GM19025 (cell line): Measurements from ENCODE around the gene EPRS1.
"Not testable (repeated sequence)": the region's sequence is repeated elsewhere in the genome, so short reads cannot be mapped to it uniquely, and the experiment has no call there.

ENCODE experiments used
- ATAC-seq: cut with Tn5 transposase; IDR thresholded peaks from one replicate; pipeline ENCODE4 v1.9.1; 2021; ENCODE audit warnings: mild to moderate bottlenecking, low read depth, moderate library complexity; ENCODE audit not compliant: unreplicated experiment

Gene EPRS1

DNA sequence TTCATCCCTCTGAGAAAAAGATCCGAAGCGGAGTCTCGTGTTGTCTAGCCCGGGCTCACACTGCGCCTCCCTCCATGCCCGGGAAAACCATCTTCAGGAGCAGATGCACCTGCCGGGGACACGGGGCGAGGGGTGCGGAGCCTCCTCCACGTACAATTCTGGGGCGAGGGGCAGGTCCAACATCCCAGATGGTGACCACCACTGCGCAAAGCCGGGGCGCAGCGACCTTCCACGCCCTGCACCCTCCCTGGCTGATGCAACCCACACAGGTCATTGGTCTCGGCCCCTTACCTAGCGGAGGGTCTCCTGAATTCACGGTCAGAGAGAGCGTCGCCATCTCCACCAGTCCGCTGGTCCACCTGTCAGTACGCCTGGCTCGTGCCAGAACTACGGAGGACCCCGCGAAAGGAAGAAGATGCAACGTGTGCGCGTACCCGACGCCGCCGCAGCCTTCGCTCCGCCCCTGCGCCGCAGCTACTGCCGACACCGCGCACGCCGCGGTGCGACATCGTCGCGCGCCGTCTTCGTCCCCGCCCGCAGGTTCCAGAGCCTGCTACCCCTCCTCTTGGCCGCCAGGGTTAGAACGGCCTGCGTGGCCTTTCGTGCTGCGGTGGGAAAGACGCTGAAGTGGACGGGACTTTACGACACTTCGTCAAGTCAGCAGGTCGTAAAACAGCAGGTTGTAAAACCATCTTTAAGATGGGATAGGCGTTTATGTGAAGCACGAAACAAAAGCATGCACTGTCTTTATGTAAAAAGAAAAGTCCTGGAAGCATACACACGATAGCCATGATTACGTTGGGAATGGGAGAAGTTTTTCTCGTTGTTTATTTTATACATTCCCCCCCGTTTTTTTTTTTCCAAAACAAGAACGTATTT, at the start of gene EPRS1:
Gene EPRS1, minus strand, starts transcription at position 454 of the 879 bp plus-strand sequence. Its CDS starts 117 bp downstream, at position 337.
- ATAC-seq: peak; percentile 99

DNA sequence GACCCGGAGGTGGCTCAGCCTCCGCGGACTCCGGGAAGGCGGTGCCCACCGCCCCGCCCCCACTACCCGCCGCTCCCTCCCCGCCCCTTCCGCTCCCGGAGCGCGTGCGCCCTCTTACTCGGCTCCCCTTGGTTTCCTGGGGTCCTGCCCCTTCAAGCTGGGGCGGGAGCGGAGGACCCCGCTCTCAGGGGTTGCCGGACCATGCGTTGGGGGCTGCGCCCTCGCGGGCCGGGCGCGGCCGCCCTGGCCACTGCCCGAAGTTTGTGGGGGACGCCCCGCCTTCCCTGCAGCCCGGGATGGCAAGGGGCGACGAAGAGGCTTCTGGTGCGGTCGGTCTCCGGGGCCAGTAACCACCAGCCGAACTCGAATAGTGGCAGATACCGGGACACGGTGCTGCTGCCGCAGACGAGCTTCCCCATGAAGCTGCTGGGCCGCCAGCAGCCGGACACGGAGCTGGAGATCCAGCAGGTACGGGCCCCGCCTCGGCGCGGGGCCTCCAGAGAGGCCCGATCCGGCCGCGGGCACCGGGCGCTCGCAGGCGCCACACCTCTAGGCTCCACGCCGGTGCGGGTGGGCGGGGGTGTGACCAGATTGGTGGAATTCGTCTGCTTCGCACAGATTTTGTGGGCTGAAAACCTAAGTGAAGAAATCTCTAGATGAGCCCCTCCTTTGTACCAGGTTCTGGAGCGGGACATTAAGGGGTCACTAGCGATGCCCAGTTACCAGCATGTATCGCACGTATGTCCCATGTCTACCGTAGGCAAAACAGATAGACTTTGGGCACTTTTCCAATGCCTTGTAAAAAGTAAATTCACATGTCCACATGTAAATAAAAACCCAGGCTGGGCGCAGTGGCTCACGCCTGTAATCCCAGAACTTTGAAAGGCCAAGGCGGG, 48.0 kb upstream of the EPRS1 start, which contains the start of gene IARS2:
Gene IARS2, plus strand, starts transcription at position 117 of the 896 bp plus-strand sequence. Its CDS starts 85 bp downstream, at position 202.
- ATAC-seq: peak; percentile 65

DNA sequence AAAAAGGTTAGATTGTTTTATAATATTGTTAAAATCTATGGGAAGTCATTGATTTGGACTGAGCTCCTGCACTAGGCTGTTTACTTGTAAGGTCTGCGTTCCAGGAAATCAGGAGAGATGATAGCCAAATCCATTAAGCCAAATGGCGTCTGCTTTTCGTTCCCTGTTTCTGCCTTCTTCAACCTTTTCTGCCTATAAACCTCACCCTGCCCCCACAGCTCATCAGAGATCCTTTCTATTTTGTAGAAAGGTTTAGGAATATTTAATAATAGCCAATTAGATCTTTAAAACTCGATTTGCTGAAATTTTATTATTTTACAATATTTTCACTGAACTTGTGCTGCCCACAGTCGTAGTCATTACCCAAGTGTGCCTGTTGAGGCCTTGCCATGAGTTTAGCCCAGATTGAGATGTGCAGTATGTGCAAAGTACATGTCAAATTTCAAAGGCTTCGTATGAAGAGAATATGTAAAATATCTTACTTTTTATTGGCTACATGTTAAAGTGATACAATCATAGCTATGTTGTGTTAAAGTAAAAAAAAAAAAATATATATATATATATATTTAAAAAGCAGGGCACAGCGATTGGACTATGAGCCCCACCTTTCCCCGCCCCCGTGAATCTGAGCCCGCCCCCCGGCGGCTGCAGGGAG, 47.2 kb upstream of the EPRS1 start:
- ATAC-seq: no peak

DNA sequence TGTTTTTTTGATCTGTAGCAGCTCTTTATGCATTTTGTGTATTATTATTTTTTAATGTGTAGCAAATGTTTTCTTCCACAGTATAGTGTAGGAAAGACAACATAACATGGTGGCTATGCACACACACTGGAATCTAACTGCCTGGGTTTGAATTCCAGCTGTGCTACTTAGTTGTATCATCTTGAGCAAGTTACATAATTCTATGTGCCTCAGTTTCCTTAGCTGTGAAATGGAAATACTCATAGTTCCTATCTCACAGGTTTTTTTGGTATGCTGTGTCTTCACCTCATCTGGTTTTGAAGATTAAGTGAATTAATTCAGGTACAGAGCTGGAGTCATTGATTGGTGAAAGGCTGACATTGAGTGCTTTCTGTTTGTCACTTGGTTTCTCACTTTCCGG, 46.4 kb upstream of the EPRS1 start:
- ATAC-seq: no peak

DNA sequence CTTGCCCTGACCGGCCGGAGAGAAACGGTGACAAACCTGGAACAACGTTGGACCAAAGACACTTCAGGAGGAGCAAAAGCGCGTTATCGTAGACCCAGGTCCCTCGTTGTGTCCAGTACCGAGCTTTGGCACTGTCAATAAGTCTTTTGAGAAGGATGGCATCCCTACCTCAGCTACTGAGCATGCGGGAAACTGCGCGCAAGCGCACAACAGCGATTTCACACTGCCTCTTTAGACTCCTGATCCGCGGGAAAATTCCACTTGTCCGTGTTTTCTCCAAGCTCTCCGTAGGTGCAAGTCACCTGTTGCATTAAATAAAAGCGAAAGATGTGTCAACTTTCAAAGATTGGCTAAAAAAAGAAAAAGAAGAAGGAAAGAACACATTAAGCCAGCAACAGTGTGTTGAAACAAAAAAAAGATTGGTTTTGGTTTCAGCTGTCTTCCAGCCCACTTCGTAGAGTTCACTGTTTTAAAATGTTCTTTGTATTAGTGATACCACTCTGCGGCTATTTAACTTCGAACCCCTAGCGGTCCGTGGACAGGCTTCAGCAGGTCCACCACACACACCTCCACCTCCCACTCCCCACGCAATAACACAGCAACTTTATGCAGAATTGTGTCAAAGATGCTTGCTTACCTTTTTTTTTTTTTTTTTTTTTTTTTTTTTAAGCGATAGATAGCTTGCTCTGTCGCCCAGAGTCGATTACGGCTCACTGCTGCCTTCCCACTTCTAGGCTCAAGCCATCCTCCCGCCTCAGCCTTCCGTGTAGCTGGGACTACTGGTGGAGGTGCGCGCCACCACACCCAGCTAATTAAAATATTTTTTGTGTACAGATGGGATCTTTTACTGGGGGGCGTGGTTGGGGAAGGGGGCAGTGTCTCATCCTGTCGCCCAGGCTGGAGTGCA, 43.6 kb upstream of the EPRS1 start, which contains the start of gene BPNT1:
Gene BPNT1, minus strand, starts transcription at position 139 of the 907 bp plus-strand sequence. CDS start 9,942 bp downstream, outside the sequence.
- peak; percentile 44 for ATAC-seq

DNA sequence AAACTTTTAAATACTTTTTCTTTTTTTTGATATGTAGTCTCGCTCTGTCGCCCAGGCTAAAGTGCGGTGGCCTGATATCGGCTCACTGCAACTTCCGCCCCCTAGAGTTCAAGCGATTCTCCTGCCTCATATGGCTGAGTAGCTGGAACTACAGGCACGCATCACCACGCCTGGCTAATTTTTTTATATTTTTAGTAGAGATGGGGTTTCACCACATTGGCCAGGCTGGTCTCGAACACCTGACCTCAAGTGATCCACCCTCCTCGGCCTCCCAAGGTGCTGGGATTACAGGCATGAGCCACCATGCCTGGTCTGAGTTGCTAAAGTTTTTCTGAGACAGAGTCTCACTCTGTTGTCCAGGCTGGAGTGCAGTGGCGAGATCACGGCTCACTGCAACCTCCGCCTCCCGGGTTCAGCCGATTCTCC, 40.0 kb upstream of the EPRS1 start:
- not testable (repeated sequence) for ATAC-seq

DNA sequence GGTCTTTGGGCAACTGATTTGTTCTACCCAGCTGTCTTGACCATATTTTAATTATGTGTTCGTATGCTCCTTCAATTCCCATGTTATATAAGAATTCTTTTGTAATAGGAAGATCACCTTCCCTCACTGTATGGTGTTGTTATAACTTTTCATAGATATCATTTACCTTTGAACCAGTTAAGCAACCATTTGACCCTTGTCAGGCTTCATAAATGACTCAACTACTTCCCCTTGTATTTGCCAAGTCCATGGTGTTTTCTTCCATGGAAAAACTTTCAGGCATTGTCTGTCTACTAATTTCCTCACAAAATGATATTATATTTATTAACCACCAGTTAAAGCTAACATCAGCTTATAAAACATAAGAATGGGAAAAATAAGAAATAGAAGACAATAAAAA, 38.2 kb upstream of the EPRS1 start:
- ATAC-seq: no peak

DNA sequence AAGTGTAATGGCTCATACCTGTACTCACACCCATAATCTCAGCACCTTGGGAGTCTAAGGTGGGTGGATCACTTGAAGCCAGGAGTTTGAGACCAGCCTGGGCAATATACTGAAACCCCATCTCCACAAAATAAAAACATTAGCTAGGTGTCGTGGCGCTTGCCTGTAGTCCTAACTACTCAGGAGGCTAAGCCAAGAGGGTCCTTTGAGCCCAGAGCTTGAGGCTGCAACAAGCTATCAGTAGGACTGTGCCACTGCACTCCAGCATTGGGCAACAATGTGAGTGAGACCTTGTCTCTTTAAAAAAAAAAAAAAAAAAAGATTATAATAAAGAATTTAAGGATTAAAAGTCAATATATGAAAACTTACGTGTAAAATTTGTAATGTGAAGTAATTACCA, 31.6 kb upstream of the EPRS1 start:
- ATAC-seq: no peak

DNA sequence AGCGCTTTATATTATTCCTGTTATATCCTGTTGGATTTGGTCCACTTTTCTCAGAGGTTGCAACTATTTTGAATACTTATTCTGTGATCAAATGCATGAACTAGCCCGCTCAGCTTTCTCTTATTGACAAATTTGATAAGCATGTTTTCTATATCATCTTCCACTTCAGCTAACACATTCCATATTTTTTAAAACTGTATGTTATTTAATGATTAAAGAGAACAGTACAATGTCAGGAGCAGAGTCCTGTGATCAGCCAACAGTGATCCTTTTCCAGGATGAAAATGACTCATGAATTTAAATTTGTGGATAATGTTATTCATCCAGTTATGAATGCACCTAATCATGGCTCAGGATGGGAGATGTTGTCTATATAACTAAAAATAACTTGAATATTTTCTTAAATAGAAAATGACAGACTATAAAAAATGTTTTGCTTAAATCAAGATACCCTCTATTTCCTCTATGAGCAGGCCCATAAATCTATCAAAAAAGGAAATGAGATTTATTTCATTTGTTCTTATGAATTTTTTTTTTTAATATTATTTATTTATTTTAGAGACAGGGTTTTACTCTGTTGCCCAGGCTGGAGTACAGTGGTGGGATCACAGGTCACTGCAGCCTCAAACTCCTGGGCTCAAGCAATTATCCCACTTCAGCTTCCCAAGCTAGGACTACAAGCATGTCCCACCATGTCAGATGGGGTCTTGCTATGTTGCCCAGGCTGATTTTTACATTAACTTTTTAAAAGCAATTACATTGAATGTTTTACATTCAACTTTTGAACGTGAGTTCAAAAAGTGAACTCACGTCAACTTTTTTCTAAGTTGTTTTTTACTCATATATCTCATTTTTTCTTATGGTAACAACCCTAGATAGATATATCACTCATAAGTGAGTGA, 30.8 kb upstream of the EPRS1 start:
- no peak for ATAC-seq

DNA sequence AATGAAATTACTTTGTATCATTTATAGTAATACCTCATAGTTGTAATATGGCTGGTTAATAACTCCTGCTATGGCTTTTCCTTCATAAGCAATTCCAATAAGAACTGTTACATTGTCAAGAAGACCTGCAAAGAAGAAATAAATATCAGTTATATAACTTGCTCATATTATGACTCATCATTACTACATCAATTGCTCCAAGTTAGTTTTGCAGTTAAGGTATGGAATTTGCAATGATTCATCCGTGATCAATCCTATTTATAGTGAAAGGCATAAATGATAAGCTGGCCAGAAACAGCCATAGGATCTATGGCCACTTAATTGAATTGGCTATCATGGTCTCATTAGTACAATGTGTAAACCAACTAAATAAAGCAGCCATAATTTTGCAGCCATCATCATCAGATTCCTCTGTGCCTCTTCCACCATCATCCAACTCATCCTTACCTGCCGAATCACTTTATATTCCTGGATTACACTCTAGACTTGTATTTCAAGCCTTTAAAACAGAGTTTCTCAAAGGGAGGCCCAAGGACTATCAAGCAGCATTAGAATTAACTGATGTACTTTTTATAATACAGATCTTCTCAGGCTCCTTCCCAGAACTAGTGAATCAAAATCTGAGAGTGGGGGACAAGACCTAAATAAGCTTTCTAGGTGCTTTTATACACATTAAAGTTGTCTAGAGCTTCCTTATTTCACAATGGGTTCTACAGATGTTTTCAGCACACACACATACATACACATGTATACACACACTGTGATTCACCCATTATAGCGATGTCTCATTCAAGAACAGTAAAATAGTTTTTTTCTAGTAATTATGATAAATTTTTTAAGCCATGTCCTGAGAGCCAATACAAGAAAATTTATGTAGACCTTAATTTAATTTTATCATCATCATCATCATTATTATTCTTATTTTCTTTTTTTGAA, 21.2 kb upstream of the EPRS1 start:
- ATAC-seq: no peak

DNA sequence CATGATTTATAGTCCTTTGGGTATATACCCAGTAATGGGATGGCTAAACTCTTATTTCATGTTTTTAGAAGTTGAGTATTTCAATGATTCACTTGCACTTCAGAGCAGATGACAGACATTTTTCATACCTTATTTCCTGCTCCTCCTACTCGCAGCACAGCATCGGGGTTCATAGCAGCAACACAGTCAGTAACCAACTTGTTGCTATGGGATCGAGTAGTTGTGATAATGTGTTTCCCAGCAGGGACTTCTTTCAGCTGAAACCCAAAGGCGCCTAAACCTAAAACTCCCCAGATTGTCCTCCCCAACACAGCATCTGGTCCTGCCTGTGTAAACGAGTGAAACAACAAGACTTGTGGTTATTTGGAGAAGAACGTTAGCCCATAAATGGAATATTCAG, 16.3 kb upstream of the EPRS1 start:
- ATAC-seq: no peak

DNA sequence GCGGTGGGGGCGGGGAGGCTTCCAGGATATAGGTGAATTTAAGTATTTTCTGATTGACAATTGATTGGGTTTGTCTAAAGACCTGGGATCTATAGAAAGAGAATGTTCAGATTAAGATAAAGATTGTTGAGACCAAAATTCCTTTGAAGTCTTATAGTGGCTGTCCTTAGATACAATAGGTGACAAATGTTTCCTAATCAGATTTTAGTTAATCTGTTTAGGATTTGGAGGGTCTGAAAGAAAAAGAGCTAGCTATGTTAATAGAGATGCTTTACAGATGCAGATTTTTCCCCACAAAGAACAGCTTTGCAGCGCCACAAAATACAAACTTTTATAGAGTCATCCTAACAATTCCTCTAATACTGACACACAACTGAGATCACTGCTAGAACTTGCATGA, 14.6 kb upstream of the EPRS1 start:
- ATAC-seq: no peak

DNA sequence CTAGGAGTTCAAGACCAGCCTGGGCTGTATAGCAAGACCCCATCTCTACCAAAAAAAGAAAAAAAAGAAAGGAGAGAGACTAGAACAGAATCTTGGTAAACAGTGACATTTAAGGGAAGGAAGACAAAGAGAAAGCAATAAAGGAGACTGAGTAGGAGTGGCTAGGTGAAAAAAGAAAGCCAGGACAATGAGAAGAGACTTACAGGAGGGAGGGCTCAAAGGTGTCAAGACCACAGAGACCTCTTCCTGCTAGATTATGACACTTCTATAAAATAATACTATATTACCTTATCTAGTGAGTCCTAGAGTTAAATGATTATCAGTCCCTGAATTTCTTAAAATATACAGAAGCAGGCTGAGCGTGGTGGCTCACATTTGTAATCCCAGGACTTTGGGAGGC, 10.1 kb upstream of the EPRS1 start:
- no peak for ATAC-seq

DNA sequence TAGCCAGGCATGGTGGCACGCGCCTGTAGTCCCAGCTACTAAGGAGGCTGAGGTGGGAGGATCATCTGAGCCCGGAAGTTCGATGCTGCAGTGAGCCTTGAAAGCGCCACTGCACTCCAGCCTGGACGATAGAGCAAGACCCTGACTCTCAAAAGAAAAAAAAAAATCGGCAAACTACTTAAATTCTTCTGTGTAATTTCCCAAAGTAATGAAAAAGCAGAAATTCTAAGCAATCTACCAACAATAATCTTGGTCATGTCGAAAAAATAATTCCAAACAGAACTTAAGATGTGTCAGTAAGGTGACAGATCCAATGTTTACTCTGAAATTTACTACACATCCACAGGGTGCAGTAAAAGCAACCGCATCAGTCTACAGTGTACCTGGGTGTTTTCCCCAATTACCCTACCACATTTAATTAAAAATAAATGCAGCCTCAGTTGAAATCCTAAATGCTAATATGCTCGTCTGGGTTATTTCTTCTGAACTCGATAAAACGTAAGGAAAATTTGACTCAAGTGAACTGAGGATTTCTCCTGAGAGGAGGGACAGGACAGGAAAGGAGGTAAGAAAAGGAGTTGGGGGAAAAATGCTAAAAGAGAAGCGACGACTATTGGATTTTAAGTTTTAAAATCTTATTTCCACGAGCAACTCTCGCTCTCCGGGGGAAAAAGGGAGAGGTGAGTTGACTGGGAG, 801 bp downstream of the EPRS1 start:
- no peak for ATAC-seq

DNA sequence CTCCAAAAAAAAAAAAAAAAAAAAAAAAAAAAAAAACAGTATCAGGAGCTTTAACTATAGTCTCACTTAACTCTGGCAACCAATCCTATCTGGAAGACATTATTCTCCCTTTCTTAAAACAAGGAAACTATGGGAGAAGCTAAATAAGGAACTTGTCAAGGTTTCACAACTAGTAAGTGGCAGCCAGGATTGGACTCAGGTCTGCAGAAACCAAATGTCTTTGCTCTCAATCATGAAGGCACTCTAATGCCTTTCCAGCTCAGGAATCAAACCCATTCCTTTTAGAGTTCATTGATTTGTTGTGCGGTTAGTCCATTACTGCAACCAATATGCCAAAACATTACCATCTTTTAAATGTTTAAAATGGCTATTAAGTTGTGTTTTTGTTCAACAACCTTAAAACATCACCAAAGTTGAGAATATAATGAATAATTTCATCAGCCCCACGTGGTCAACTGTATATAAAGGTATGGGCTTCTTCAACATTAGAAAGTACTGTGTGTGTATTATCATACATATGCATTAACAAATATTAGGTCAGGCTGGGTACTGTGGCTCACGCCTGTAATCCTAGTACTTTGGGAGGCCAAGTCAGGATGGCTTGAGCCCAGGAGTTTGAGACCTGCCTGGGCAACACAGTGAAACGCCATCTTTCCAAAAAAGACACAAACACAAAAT, 1.5 kb downstream of the EPRS1 start:
- no peak for ATAC-seq

DNA sequence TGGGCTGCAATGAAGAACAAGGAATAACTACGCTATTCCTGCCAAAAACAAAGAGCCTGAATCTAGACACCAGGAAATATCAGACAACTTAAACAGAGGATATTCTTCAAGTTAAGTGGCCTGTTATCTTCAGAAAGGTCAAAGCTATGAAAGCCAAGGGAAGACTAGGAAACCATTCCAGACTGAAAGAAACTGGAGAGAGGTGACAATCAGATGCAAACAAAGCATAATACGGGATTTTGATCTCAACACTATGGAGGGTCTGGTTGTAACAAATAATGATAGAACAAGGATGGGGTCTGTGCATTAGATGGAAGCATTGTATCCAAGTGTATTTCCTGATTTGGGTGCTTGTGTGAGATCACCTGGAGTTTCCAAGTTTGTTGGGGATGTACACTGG, 2.7 kb downstream of the EPRS1 start:
- ATAC-seq: no peak
